Karpas-422 (cell line): ENCODE measurements around the gene CCDC150. TPM values are rescaled to one million over a fixed set of nuclear protein-coding genes. Genes with fewer than 3 reads are reported as not detected.
"Not testable (repeated sequence)": the region's sequence is repeated elsewhere in the genome, so short reads cannot be mapped to it uniquely, and the experiment has no call there.

Experiments used
- DNase-seq: peaks from one replicate; pipeline ENCODE4 v3.0.0-alpha.2; 2015
- H2AFZ ChIP-seq: fragments of 200-600 bp; sonication (generic); 2 replicates; pipeline ENCODE4 v1.6.1; 2014; ENCODE audit warnings: antibody characterized with exemption, low read length, mixed read lengths
- H3K27ac ChIP-seq: fragments of 200-600 bp; sonication (generic); 2 replicates; pipeline ENCODE4 v1.5.1; 2014; ENCODE audit warnings: mild to moderate bottlenecking, low read length, moderate library complexity
- H3K27me3 ChIP-seq: fragments of 200-600 bp; sonication (generic); 2 replicates; pipeline ENCODE4 v1.6.1; 2014; ENCODE audit warnings: low read length, mixed read lengths
- H3K36me3 ChIP-seq: fragments of 200-600 bp; sonication (generic); 2 replicates; pipeline ENCODE4 v1.6.1; 2014; ENCODE audit warnings: low read length, mixed read lengths; ENCODE audit not compliant: insufficient read depth
- H3K4me1 ChIP-seq: fragments of 200-600 bp; sonication (generic); 2 replicates; pipeline ENCODE4 v1.6.1; 2014; ENCODE audit warnings: mild to moderate bottlenecking, low read length, mixed read lengths
- H3K4me2 ChIP-seq: fragments of 200-600 bp; sonication (generic); 2 replicates; pipeline ENCODE4 v1.6.1; 2014; ENCODE audit warnings: low read length, low read depth, mild to moderate bottlenecking; ENCODE audit not compliant: poor library complexity, severe bottlenecking
- H3K4me3 ChIP-seq: fragments of 200-600 bp; sonication (generic); 2 replicates; pipeline ENCODE4 v1.5.1; 2014; ENCODE audit warnings: mild to moderate bottlenecking, antibody characterized with exemption, low read length, mixed read lengths
- H3K79me2 ChIP-seq: fragments of 200-600 bp; sonication (generic); 2 replicates; pipeline ENCODE4 v1.6.1; 2014; ENCODE audit warnings: mild to moderate bottlenecking, low read length, mixed read lengths
- H3K9ac ChIP-seq: fragments of 200-600 bp; sonication (generic); 2 replicates; pipeline ENCODE4 v1.6.0; 2014; ENCODE audit warnings: low read length
- H3K9me2 ChIP-seq: fragments of 200-600 bp; sonication (generic), shearing (Covaris generic); replicated peaks from 2 replicates; pipeline ENCODE4 v1.6.0; 2014; ENCODE audit warnings: mild to moderate bottlenecking, low read length, moderate library complexity; ENCODE audit not compliant: insufficient read depth
- H3K9me3 ChIP-seq: fragments of 300-700, 200-600 bp; sonication (generic); 2 replicates; pipeline ENCODE4 v1.6.1; 2014; ENCODE audit warnings: low read length, mixed read lengths
- H4K20me1 ChIP-seq: fragments of 200-600 bp; sonication (generic); 2 replicates; pipeline ENCODE4 v1.6.1; 2014; ENCODE audit warnings: mild to moderate bottlenecking, antibody characterized with exemption, low read length, low read depth; ENCODE audit not compliant: insufficient read depth
- total RNA-seq: library from RNA; depleted of rRNA; stranded (reverse); fragments of >200 nt; shearing (Covaris generic); gene quantifications from 2 replicates; pipeline ENCODE4 v1.2.3, GENCODE V29; 2014; ENCODE audit warnings: low replicate concordance

Gene CCDC150
- total RNA-seq, 1 experiment from 2014 or later, result 31.0 TPM

DNA sequence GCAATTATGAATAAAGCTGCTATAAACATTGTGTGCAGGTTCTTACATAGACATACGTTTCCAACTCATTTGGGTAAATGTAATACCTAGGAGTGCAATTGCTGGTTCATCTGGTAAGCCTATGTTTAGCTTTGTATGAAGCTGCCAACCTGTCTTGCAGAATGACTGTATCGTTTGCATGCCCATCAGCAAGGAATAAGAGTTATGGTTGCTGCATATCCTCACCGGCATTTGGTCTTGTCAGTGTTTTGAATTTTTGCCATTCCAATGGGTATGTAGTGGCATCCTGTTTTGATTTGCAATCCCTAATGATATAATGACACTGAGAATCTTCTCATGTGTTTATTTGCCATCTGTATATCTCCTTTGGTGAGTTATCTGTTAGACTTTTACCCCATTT is 20.7 kb downstream of the CCDC150 start:
- Histone ChIP-seq H3K27ac (no peak overlapping the region), H3K9ac (no peak overlapping the region), H3K27me3 (no peaks in the 10 kb centered on the region), H3K4me1 (no peaks in the 10 kb centered on the region), H3K4me2 (no peak overlapping the region), H3K36me3 (peaks cover 48% of the 10 kb centered on the region), H3K4me3 (no peak overlapping the region), H3K9me2 (no peaks in the 10 kb centered on the region), H4K20me1 (no peaks in the 10 kb centered on the region), H3K9me3 (no peaks in the 10 kb centered on the region; the same call in 1 of the 2 replicates), H3K79me2 (peaks cover 29% of the 10 kb centered on the region), H2AFZ (no peak overlapping the region)
- no peak for DNase-seq

DNA sequence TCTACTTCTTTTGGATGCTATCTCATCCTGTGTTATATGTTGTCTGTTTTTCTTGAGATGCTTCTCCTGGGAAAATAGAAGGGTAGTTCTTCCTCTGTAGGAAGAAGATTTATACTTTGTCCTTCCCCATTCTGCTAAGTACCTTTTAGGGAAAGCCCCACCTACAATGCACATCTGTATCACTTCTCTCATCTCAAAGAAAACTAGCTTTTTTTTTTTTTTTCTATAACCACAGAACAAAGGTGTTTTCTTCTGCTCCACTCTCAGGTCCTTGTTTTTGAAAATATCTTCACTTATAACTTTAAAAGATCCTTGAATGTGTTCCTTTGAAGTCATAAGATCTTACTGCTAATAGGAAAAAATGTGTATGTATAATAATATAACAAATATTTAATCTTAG is 30.8 kb downstream of the CCDC150 start:
- Histone ChIP-seq H3K9me3 (no peaks in the 10 kb centered on the region), H3K4me1 (no peaks in the 10 kb centered on the region), H3K79me2 (no peaks in the 10 kb centered on the region), H3K27ac (no peak overlapping the region), H4K20me1 (no peaks in the 10 kb centered on the region), H3K4me3 (no peak overlapping the region), H3K9ac (no peak overlapping the region), H3K36me3 (no peaks in the 10 kb centered on the region; the same call in 1 of the 2 replicates), H2AFZ (no peak overlapping the region), H3K9me2 (no peaks in the 10 kb centered on the region), H3K27me3 (no peaks in the 10 kb centered on the region), H3K4me2 (no peak overlapping the region)
- DNase-seq, result no peak

DNA sequence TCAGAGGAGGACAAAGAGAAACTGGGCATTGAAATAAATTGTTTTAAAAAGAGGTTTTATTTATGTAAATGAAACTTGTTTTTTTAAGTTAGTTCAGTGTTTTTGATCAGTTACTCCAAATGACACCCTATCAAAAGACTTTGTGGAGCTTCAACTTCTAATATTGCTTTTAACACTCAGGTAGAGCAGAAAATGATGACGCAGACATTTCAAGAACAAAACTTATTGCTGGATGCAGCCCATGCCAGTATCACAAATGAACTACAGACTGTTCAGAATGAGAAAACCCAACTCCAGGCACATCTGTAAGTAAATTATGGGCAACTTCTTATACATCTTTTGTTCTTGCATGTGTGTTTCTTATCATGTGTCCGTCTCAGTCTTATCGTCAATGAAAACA is 36.4 kb downstream of the CCDC150 start:
- Histone ChIP-seq H3K27me3 (no peaks in the 10 kb centered on the region), H3K9me2 (no peaks in the 10 kb centered on the region), H3K9ac (no peak overlapping the region), H3K9me3 (no peaks in the 10 kb centered on the region), H3K4me2 (no peak overlapping the region), H3K4me3 (no peak overlapping the region), H3K79me2 (no peaks in the 10 kb centered on the region), H3K27ac (no peak overlapping the region), H4K20me1 (no peaks in the 10 kb centered on the region), H3K4me1 (peaks cover 7% of the 10 kb centered on the region), H3K36me3 (peaks cover 18% of the 10 kb centered on the region), H2AFZ (no peak overlapping the region)
- DNase-seq, result no peak

DNA sequence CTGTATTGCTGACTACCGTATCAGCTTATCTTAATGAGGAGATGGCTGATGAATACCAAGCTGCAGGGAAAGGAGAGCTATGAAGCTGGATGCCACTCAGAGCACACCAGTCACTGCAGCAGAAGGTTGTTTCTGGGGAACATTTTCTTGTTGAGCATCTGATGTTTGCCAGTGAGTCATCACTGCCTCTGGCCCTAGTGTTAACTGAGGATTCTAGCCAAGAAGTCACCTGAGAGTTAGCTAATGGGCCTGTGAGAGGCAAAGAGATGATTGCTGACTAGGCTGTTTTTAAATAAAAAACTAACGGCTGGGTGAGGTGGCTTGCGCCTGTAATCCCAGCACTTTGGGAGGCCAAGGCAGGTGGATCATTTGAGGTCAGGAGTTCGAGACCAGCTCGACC is 37.9 kb downstream of the CCDC150 start:
- H3K27ac ChIP-seq, result no peak overlapping the region
- no peaks in the 10 kb centered on the region for H3K27me3 ChIP-seq
- DNase-seq, result no peak
- H3K4me1 ChIP-seq, result peaks cover 7% of the 10 kb centered on the region
- H4K20me1 ChIP-seq, result no peaks in the 10 kb centered on the region
- H2AFZ ChIP-seq, result no peak overlapping the region
- H3K4me2 ChIP-seq, result no peak overlapping the region
- peaks cover 18% of the 10 kb centered on the region for H3K36me3 ChIP-seq
- H3K9ac ChIP-seq, result no peak overlapping the region
- no peaks in the 10 kb centered on the region for H3K9me3 ChIP-seq
- H3K9me2 ChIP-seq, result no peaks in the 10 kb centered on the region
- no peaks in the 10 kb centered on the region for H3K79me2 ChIP-seq
- H3K4me3 ChIP-seq, result no peak overlapping the region

DNA sequence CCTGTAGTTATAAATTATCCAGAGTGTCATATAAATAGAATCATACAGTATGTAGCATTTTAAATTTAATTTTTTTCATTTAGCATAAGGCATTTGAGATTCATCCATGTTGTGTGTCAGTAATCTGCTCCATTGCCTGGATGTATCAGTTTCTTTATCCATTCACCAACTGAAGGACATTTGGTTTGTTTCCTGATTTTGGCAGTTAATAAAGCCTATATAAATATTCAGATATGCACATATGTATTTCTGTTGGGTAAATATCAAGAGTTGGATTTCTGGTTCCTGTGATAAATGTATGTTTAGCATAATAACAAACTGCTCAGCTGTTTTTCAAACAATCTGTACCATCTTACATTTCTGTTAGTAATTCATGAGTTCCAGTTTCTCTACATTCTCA is 39.9 kb downstream of the CCDC150 start:
- no peaks in the 10 kb centered on the region for H3K27me3 ChIP-seq
- H3K4me1 ChIP-seq, result peaks cover 7% of the 10 kb centered on the region
- H3K9ac ChIP-seq, result no peak overlapping the region
- H3K36me3 ChIP-seq, result peaks cover 21% of the 10 kb centered on the region
- H4K20me1 ChIP-seq, result no peaks in the 10 kb centered on the region
- DNase-seq, result no peak
- H3K27ac ChIP-seq, result no peak overlapping the region
- no peaks in the 10 kb centered on the region for H3K9me3 ChIP-seq
- no peak overlapping the region for H3K4me3 ChIP-seq
- no peak overlapping the region for H3K4me2 ChIP-seq
- H3K9me2 ChIP-seq, result no peaks in the 10 kb centered on the region
- peaks cover 10% of the 10 kb centered on the region; the same call in 1 of the 2 replicates for H3K79me2 ChIP-seq
- H2AFZ ChIP-seq, result no peak overlapping the region

DNA sequence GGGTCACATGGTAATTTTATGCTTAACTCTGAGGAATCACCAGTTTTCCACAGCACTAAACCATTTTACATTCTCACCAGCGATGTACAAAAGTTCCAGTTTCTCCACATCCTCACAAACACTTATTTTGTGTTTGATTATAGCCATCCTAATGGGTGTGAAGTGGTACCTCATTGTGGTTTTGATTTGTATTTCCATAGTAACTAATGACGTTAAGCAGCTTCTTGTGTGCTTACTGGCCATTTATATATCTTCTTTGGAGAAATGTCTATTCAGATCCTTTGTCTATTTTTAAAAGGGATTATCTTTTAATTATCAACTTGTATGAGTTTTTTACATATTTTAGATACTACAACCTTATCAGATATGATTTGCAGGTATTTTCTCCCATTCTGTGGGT is 42.0 kb downstream of the CCDC150 start:
- Histone ChIP-seq H3K9me3 (peaks cover 6% of the 10 kb centered on the region; the same call in 1 of the 2 replicates), H3K36me3 (peaks cover 26% of the 10 kb centered on the region), H3K4me1 (peaks cover 7% of the 10 kb centered on the region), H3K9ac (no peak overlapping the region), H3K79me2 (peaks cover 14% of the 10 kb centered on the region; the same call in 1 of the 2 replicates), H3K27me3 (no peaks in the 10 kb centered on the region), H3K4me3 (no peak overlapping the region), H3K27ac (no peak overlapping the region), H3K9me2 (no peaks in the 10 kb centered on the region), H3K4me2 (no peak overlapping the region), H2AFZ (no peak overlapping the region), H4K20me1 (no peaks in the 10 kb centered on the region)
- DNase-seq, result no peak

DNA sequence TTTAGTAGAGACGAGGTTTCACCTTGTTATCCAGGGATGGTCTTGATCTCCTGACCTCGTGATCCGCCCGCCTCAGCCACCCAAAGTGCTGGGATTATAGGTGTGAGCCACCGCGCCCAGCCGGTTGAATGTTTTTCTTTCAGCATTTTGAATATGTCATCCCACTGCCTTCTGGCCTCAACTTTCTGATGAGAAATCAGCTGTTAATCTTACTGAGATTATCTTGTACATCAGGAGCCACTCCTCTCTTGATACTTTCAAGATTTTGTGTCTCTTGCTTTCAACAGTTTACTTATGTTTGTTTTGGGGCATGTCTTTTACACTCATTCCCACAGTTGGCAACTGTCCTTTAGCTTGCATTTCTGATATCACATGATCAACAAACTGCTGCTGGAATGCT is 46.3 kb downstream of the CCDC150 start:
- Histone ChIP-seq H3K27ac (no peak overlapping the region), H4K20me1 (no peaks in the 10 kb centered on the region), H3K4me1 (no peaks in the 10 kb centered on the region), H2AFZ (no peak overlapping the region), H3K9ac (no peak overlapping the region), H3K27me3 (no peaks in the 10 kb centered on the region), H3K9me2 (no peaks in the 10 kb centered on the region), H3K9me3 (peaks cover 6% of the 10 kb centered on the region; the same call in 1 of the 2 replicates), H3K36me3 (peaks cover 15% of the 10 kb centered on the region), H3K4me3 (no peak overlapping the region), H3K79me2 (peaks cover 18% of the 10 kb centered on the region; the same call in 1 of the 2 replicates), H3K4me2 (no peak overlapping the region)
- DNase-seq, result no peak

DNA sequence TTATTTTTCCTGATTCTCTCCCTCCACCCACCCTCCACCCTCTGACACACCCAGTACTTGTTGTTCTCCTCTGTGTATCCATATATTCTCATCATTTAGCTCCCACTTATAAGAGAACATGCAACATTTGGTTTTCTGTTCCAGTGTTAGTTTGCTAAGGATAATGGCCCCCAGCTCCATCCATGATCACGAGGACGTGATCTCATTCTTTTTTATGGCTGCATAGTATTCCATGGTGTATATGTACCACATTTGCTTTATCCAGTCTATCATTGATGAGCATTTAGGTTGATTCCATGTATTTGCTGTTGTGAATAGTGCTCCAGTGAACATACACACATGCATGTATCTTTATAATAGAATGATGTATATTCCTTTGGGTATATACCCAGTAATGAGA is 47.2 kb downstream of the CCDC150 start:
- not testable (repeated sequence) for H3K9me3 ChIP-seq, H3K9ac ChIP-seq, H3K9me2 ChIP-seq, H2AFZ ChIP-seq, H3K4me1 ChIP-seq, H3K4me2 ChIP-seq, DNase-seq, H3K4me3 ChIP-seq, H3K27me3 ChIP-seq, H3K27ac ChIP-seq, H4K20me1 ChIP-seq
- Histone ChIP-seq H3K79me2 (peaks cover 24% of the 10 kb centered on the region; the same call in 1 of the 2 replicates), H3K36me3 (peaks cover 15% of the 10 kb centered on the region)
